A549 (cell line): ENCODE measurements around the gene ADGRG3.

ENCODE experiments used
- CHD4 ChIP-seq: fragments of 200-600 bp; sonication (generic); IDR thresholded peaks from 2 replicates; pipeline ENCODE4 v1.6.1; 2016; ENCODE audit warnings: antibody characterized with exemption, mild to moderate bottlenecking, borderline replicate concordance
- JUN ChIP-seq, 2 experiments: fragments of >200 bp; sonication (Bioruptor Twin); formaldehyde crosslinking; IDR thresholded peaks; 2 replicates in 1 of 2; 3 replicates in 1 of 2; pipeline ENCODE4 v1.6.1; 2016 to 2017
- JUNB ChIP-seq: fragments of >200 bp; sonication (Bioruptor Twin); formaldehyde crosslinking; IDR thresholded peaks from 2 replicates; pipeline ENCODE4 v1.6.1; 2016
- MAFK ChIP-seq: fragments of 450-650 bp; IDR thresholded peaks from 2 replicates; pipeline ENCODE4 v1.6.1; 2014; ENCODE audit not compliant: partially characterized antibody
- MAZ ChIP-seq: fragments of 150-350 bp; IDR thresholded peaks from 2 replicates; pipeline ENCODE4 v1.6.1; 2014; ENCODE audit warnings: antibody characterized with exemption, low read depth, low read length, borderline replicate concordance
- NR3C1 ChIP-seq: fragments of >200 bp; sonication (Bioruptor Twin); formaldehyde crosslinking; IDR thresholded peaks from 3 replicates; pipeline ENCODE4 v1.6.1; 2017
- POLR2A ChIP-seq: IDR thresholded peaks from 2 replicates; pipeline ENCODE4 v1.6.1; 2012; ENCODE audit warnings: mild to moderate bottlenecking, low read length
- RCOR1 ChIP-seq: fragments of 150-350 bp; IDR thresholded peaks from 2 replicates; pipeline ENCODE4 v1.6.1; 2014; ENCODE audit warnings: antibody characterized with exemption, low read length, low read depth
- RFX5 ChIP-seq: fragments of 450-650 bp; IDR thresholded peaks from 2 replicates; pipeline ENCODE4 v1.7.1; 2014; ENCODE audit warnings: antibody characterized with exemption, mild to moderate bottlenecking, moderate library complexity
- SMC3 ChIP-seq: fragments of >200 bp; sonication (Bioruptor Twin); formaldehyde crosslinking; IDR thresholded peaks from 3 replicates; pipeline ENCODE4 v1.6.1; 2018; ENCODE audit warnings: inconsistent platforms
- ZSCAN20 ChIP-seq: fragments of 250-450 bp; sonication (Bioruptor Pico); IDR thresholded peaks from 2 replicates; pipeline ENCODE4 v1.8.0; 2022; ENCODE audit warnings: mild to moderate bottlenecking, moderate library complexity
- TF ChIP-seq, protein P1 (sequence below): fragments of >200 bp; sonication (Bioruptor Twin); formaldehyde crosslinking; IDR thresholded peaks from 3 replicates; pipeline ENCODE4 v1.5.1; 2016
- TF ChIP-seq, protein P2 (sequence below): fragments of 200-600 bp; sonication (generic); IDR thresholded peaks from 2 replicates; pipeline ENCODE4 v1.6.1; 2016; ENCODE audit warnings: antibody characterized with exemption, mild to moderate bottlenecking, moderate library complexity

DNA sequence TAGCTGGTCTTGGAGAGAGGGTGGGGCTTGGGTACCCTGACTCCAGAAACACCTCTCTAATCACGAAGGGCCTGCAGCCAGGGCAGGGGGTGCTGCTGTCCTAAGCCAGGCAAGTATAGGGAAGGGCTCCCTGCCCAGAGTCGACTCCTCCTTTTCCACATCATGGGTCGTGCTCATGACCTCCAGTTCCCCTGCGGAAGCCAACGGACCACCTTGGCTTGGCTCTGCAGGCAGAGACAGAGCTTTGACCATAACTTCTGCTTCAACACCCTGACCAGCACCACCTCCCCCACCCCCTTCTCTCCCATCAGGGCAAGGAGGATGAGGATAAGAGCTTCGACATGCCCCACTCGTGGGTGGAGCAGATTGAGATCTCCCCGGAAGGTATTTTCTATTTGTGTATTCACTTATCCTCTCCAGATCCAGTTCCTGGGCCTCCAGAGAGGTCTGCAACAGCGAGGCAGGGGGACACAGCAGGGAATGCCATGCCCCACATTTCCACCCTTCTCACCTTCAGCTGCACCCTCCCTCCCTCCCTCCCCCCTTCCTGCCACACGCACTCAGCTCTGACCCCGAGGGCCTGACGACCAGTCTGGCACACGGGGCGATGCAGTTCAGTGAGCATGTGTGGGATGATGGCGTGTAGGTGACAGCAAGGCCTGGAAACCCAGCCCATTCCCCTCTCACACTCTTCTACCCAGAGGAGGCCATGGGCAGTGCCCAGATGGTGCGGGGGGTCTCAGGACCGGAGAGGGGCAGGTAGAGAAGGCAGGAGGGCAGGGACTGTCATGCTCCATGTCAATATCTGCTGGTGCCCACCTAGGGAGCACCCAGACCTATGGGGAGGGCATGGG is 53.5 kb downstream of the ADGRG3 start:
- TF ChIP-seq, protein P1, sequence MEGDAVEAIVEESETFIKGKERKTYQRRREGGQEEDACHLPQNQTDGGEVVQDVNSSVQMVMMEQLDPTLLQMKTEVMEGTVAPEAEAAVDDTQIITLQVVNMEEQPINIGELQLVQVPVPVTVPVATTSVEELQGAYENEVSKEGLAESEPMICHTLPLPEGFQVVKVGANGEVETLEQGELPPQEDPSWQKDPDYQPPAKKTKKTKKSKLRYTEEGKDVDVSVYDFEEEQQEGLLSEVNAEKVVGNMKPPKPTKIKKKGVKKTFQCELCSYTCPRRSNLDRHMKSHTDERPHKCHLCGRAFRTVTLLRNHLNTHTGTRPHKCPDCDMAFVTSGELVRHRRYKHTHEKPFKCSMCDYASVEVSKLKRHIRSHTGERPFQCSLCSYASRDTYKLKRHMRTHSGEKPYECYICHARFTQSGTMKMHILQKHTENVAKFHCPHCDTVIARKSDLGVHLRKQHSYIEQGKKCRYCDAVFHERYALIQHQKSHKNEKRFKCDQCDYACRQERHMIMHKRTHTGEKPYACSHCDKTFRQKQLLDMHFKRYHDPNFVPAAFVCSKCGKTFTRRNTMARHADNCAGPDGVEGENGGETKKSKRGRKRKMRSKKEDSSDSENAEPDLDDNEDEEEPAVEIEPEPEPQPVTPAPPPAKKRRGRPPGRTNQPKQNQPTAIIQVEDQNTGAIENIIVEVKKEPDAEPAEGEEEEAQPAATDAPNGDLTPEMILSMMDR = no peak
- TF ChIP-seq MAZ = no peak
- no peak for TF ChIP-seq CHD4
- TF ChIP-seq JUN (IDR thresholded peaks at IDR 0.05) = no peak
- no peak for TF ChIP-seq POLR2A
- TF ChIP-seq, protein P2, sequence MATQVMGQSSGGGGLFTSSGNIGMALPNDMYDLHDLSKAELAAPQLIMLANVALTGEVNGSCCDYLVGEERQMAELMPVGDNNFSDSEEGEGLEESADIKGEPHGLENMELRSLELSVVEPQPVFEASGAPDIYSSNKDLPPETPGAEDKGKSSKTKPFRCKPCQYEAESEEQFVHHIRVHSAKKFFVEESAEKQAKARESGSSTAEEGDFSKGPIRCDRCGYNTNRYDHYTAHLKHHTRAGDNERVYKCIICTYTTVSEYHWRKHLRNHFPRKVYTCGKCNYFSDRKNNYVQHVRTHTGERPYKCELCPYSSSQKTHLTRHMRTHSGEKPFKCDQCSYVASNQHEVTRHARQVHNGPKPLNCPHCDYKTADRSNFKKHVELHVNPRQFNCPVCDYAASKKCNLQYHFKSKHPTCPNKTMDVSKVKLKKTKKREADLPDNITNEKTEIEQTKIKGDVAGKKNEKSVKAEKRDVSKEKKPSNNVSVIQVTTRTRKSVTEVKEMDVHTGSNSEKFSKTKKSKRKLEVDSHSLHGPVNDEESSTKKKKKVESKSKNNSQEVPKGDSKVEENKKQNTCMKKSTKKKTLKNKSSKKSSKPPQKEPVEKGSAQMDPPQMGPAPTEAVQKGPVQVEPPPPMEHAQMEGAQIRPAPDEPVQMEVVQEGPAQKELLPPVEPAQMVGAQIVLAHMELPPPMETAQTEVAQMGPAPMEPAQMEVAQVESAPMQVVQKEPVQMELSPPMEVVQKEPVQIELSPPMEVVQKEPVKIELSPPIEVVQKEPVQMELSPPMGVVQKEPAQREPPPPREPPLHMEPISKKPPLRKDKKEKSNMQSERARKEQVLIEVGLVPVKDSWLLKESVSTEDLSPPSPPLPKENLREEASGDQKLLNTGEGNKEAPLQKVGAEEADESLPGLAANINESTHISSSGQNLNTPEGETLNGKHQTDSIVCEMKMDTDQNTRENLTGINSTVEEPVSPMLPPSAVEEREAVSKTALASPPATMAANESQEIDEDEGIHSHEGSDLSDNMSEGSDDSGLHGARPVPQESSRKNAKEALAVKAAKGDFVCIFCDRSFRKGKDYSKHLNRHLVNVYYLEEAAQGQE = no peak
- no peak for TF ChIP-seq MAFK
- no peak for TF ChIP-seq ZSCAN20 (CRISPR knock-in tag)
- no peak for TF ChIP-seq NR3C1
- TF ChIP-seq RFX5 = no peak
- no peak for TF ChIP-seq RCOR1
- no peak for TF ChIP-seq SMC3
- TF ChIP-seq JUNB = no peak
